HEK293 (cell line): Measurements from ENCODE around the gene INO80.
A peak's percentile ranks its signal among the peaks of the same experiment; 100 is the strongest.

ENCODE experiments used
- CTCF ChIA-PET: fragments of 350-600 bp; formaldehyde crosslinking; extraction: SDS; loops from one replicate; lab custom pipeline; 2021; ENCODE audit warnings: antibody characterized with exemption; lab: Yijun Ruan, JAX
- POLR2A ChIA-PET: fragments of 300-600 bp; formaldehyde crosslinking; extraction: SDS; loops from one replicate; lab custom pipeline; 2020; ENCODE audit warnings: antibody characterized with exemption, inconsistent platforms; lab: Yijun Ruan, JAX
- H3K27ac ChIP-seq: fragments of 200-500 bp; sonication (Bioruptor generic); 2 replicates; pipeline ENCODE4 v1.5.1; 2014; ENCODE audit warnings: low read depth, low read length, control low read depth, inconsistent platforms; ENCODE audit errors: extremely low read depth
- H3K36me3 ChIP-seq, 2 experiments: fragments of 200-500 bp in 1 of 2; sonication (Bioruptor generic) in 1 of 2; 1 replicate in 1 of 2; 2 replicates in 1 of 2; pipeline ENCODE4 v1.5.1; 2014 to 2017; ENCODE audit warnings: inconsistent platforms in 2 of 2, low read length in 2 of 2; ENCODE audit not compliant: control insufficient read depth in 2 of 2, insufficient read depth in 1 of 2
- H3K4me1 ChIP-seq: fragments of 200-500 bp; sonication (Bioruptor generic); 2 replicates; pipeline ENCODE4 v1.5.1; 2014; ENCODE audit warnings: mild to moderate bottlenecking, low read length, inconsistent platforms; ENCODE audit not compliant: control insufficient read depth, insufficient read depth
- H3K4me3 ChIP-seq: 2 replicates; pipeline ENCODE4 v1.5.1; 2011; ENCODE audit warnings: low read depth, mild to moderate bottlenecking, control low read depth, low read length, moderate library complexity
- H3K9me3 ChIP-seq: fragments of 200-500 bp; sonication (Bioruptor generic); 2 replicates; pipeline ENCODE4 v1.5.1; 2014; ENCODE audit warnings: low read depth, low read length, inconsistent platforms; ENCODE audit not compliant: control insufficient read depth, insufficient read depth
- AEBP2 ChIP-seq: fragments of 450-650 bp; formaldehyde crosslinking; IDR thresholded peaks from 2 replicates; pipeline ENCODE4 v1.5.1; 2016; ENCODE audit warnings: missing biosample characterization, missing genetic modification characterization, borderline replicate concordance
- BCL11A ChIP-seq: fragments of 450-650 bp; formaldehyde crosslinking; IDR thresholded peaks from 2 replicates; pipeline ENCODE4 v1.5.1; 2016; ENCODE audit warnings: low read depth, missing biosample characterization, missing genetic modification characterization
- EGR2 ChIP-seq: fragments of 450-650 bp; formaldehyde crosslinking; IDR thresholded peaks from 2 replicates; pipeline ENCODE4 v1.5.1; 2016; ENCODE audit warnings: low read depth, missing biosample characterization, missing genetic modification characterization
- GLIS2 ChIP-seq: fragments of 450-650 bp; formaldehyde crosslinking; IDR thresholded peaks from 2 replicates; pipeline ENCODE4 v1.5.1; 2016; ENCODE audit warnings: missing biosample characterization, missing genetic modification characterization
- HOXA7 ChIP-seq: sonication (generic); formaldehyde crosslinking; IDR thresholded peaks from 2 replicates; pipeline ENCODE4 v1.8.1; 2022; ENCODE audit warnings: missing genetic modification reagents, borderline replicate concordance
- HOXC10 ChIP-seq: sonication (generic); formaldehyde crosslinking; IDR thresholded peaks from 2 replicates; pipeline ENCODE4 v1.8.1; 2023; ENCODE audit warnings: mild to moderate bottlenecking, missing genetic modification reagents
- KLF1 ChIP-seq: fragments of 450-650 bp; formaldehyde crosslinking; IDR thresholded peaks from 2 replicates; pipeline ENCODE4 v1.5.1; 2016; ENCODE audit warnings: missing biosample characterization, missing genetic modification characterization
- KLF7 ChIP-seq: fragments of 450-650 bp; formaldehyde crosslinking; IDR thresholded peaks from 2 replicates; pipeline ENCODE4 v1.5.1; 2016; ENCODE audit warnings: missing biosample characterization, missing genetic modification characterization, borderline replicate concordance
- OSR2 ChIP-seq: fragments of 450-650 bp; formaldehyde crosslinking; IDR thresholded peaks from 2 replicates; pipeline ENCODE4 v1.5.1; 2016; ENCODE audit warnings: missing biosample characterization, missing genetic modification characterization
- OVOL3 ChIP-seq: fragments of 450-650 bp; formaldehyde crosslinking; IDR thresholded peaks from 2 replicates; pipeline ENCODE4 v1.5.1; 2016; ENCODE audit warnings: missing biosample characterization, missing genetic modification characterization
- SP3 ChIP-seq: fragments of 450-650 bp; formaldehyde crosslinking; IDR thresholded peaks from 2 replicates; pipeline ENCODE4 v1.5.1; 2016; ENCODE audit warnings: missing biosample characterization, missing genetic modification characterization
- SP7 ChIP-seq: fragments of 450-650 bp; formaldehyde crosslinking; IDR thresholded peaks from 2 replicates; pipeline ENCODE4 v1.5.1; 2016; ENCODE audit warnings: missing biosample characterization, missing genetic modification characterization
- ZBTB17 ChIP-seq: fragments of 450-650 bp; formaldehyde crosslinking; IDR thresholded peaks from 2 replicates; pipeline ENCODE4 v1.5.1; 2016; ENCODE audit warnings: missing biosample characterization, missing genetic modification characterization
- ZBTB20 ChIP-seq: fragments of 450-650 bp; formaldehyde crosslinking; IDR thresholded peaks from 2 replicates; pipeline ENCODE4 v1.5.1; 2016; ENCODE audit warnings: missing biosample characterization, missing genetic modification characterization
- ZBTB48 ChIP-seq: fragments of 450-650 bp; formaldehyde crosslinking; IDR thresholded peaks from 2 replicates; pipeline ENCODE4 v1.5.1; 2016; ENCODE audit warnings: missing biosample characterization, missing genetic modification characterization
- ZBTB7A ChIP-seq: fragments of 450-650 bp; formaldehyde crosslinking; IDR thresholded peaks from 2 replicates; pipeline ENCODE4 v1.5.1; 2016; ENCODE audit warnings: low read depth, missing biosample characterization, missing genetic modification characterization
- ZIC2 ChIP-seq: fragments of 450-650 bp; formaldehyde crosslinking; IDR thresholded peaks from 2 replicates; pipeline ENCODE4 v1.5.1; 2016; ENCODE audit warnings: missing biosample characterization, missing genetic modification characterization
- ZNF24 ChIP-seq: fragments of 450-650 bp; formaldehyde crosslinking; IDR thresholded peaks from 2 replicates; pipeline ENCODE4 v1.5.1; 2016; ENCODE audit warnings: missing biosample characterization, missing genetic modification characterization
- ZNF311 ChIP-seq: fragments of 450-650 bp; formaldehyde crosslinking; IDR thresholded peaks from 2 replicates; pipeline ENCODE4 v1.5.1; 2017; ENCODE audit warnings: missing biosample characterization, missing genetic modification characterization, borderline replicate concordance
- ZNF423 ChIP-seq: fragments of 450-650 bp; formaldehyde crosslinking; IDR thresholded peaks from 2 replicates; pipeline ENCODE4 v1.5.1; 2016; ENCODE audit warnings: missing biosample characterization, missing genetic modification characterization
- ZNF433 ChIP-seq: fragments of 450-650 bp; formaldehyde crosslinking; IDR thresholded peaks from 2 replicates; pipeline ENCODE4 v1.5.1; 2016; ENCODE audit warnings: missing biosample characterization, missing genetic modification characterization, low read depth
- ZNF48 ChIP-seq: fragments of 450-650 bp; formaldehyde crosslinking; IDR thresholded peaks from 2 replicates; pipeline ENCODE4 v1.5.1; 2016; ENCODE audit warnings: missing biosample characterization, missing genetic modification characterization
- ZNF501 ChIP-seq: fragments of 450-650 bp; formaldehyde crosslinking; IDR thresholded peaks from 2 replicates; pipeline ENCODE4 v1.5.1; 2016; ENCODE audit warnings: missing biosample characterization, missing genetic modification characterization
- ZNF544 ChIP-seq: fragments of 450-650 bp; formaldehyde crosslinking; IDR thresholded peaks from 2 replicates; pipeline ENCODE4 v1.5.0; 2017; ENCODE audit warnings: missing biosample characterization, missing genetic modification characterization
- ZNF624 ChIP-seq: fragments of 450-650 bp; formaldehyde crosslinking; IDR thresholded peaks from 2 replicates; pipeline ENCODE4 v1.5.1; 2017; ENCODE audit warnings: missing biosample characterization, missing genetic modification characterization
- ZNF664 ChIP-seq: fragments of 450-650 bp; formaldehyde crosslinking; IDR thresholded peaks from 2 replicates; pipeline ENCODE4 v1.5.1; 2016; ENCODE audit warnings: missing biosample characterization, missing genetic modification characterization
- ZSCAN23 ChIP-seq: fragments of 450-650 bp; formaldehyde crosslinking; IDR thresholded peaks from 2 replicates; pipeline ENCODE4 v1.5.1; 2016; ENCODE audit warnings: missing biosample characterization, missing genetic modification characterization
- ZXDB ChIP-seq: fragments of 450-650 bp; formaldehyde crosslinking; IDR thresholded peaks from 2 replicates; pipeline ENCODE4 v1.5.1; 2016; ENCODE audit warnings: missing biosample characterization, missing genetic modification characterization
- TF ChIP-seq, protein P1 (sequence below): fragments of 450-650 bp; formaldehyde crosslinking; IDR thresholded peaks from 2 replicates; pipeline ENCODE4 v1.5.1; 2017; ENCODE audit warnings: missing biosample characterization, missing genetic modification characterization
- TF ChIP-seq, protein P2 (sequence below): fragments of 450-650 bp; formaldehyde crosslinking; IDR thresholded peaks from 2 replicates; pipeline ENCODE4 v1.5.1; 2016; ENCODE audit warnings: missing biosample characterization, missing genetic modification characterization, borderline replicate concordance

The INO80 gene

GRCh38 chr15:40930430-40931299 is 185.4 kb downstream of the INO80 start:
- POLR2A ChIA-PET, result interaction anchor here (0.6 to 6.1 kb wide), 10 partner anchors 10 to 402 kb away, joined by 3 to 58 read pairs (median 4); partner anchors contain the start of genes CHAC1, NUSAP1 and OIP5
- H3K9me3 ChIP-seq, result no peaks in the 10 kb centered on the region
- H3K4me3 ChIP-seq, result peak overlapping the region; percentile 49
- CTCF ChIA-PET, result interaction anchor here (0.6 to 5.0 kb wide), 17 partner anchors 9 to 342 kb away, joined by 3 to 32 read pairs (median 4); no protein-coding TSS in a partner anchor
- no peak overlapping the region for H3K27ac ChIP-seq
- no peaks in the 10 kb centered on the region for H3K4me1 ChIP-seq
- H3K36me3 ChIP-seq, result peaks cover 0 to 3% of the 10 kb centered on the region in 2 experiments; a peak in 1 of 3 replicates
- TF ChIP-seq ZBTB20 (tag by site-specific recombination) (peak; percentile 23; the same call in 1 of the 2 replicates), ZNF624 (tag by site-specific recombination) (no peak), ZNF48 (tag by site-specific recombination) (no peak), ZNF311 (no peak), ZNF423 (tag by site-specific recombination) (no peak), ZBTB7A (peak; percentile 68; the same call in 1 of the 2 replicates), SP7 (tag by site-specific recombination) (peak; percentile 92), HOXA7 (CRISPR knock-in tag) (no peak), GLIS2 (tag by site-specific recombination) (peak; percentile 81), KLF7 (tag by site-specific recombination) (0 out of 2 replicates have a peak, but pooled peaks have one; percentile 42), KLF1 (tag by site-specific recombination) (peak; percentile 34; the same call in 1 of the 2 replicates), ZIC2 (peak; percentile 39), EGR2 (tag by site-specific recombination) (peak; percentile 69; the same call in 1 of the 2 replicates), ZNF24 (peak; percentile 75), ZNF544 (no peak), ZXDB (tag by site-specific recombination) (0 out of 2 replicates have a peak, but pooled peaks have one; percentile 50), SP3 (peak; percentile 48), ZNF501 (peak; percentile 37; the same call in 1 of the 2 replicates), ZSCAN23 (tag by site-specific recombination) (no peak), AEBP2 (tag by site-specific recombination) (no peak), BCL11A (tag by site-specific recombination) (peak; percentile 39; the same call in 1 of the 2 replicates), ZBTB48 (0 out of 2 replicates have a peak, but pooled peaks have one; percentile 29), ZBTB17 (peak; percentile 85), ZNF664 (tag by site-specific recombination) (peak; percentile 24; the same call in 1 of the 2 replicates), OSR2 (tag by site-specific recombination) (peak; percentile 21; the same call in 1 of the 2 replicates), OVOL3 (peak; percentile 81), ZNF433 (tag by site-specific recombination) (no peak), HOXC10 (CRISPR knock-in tag) (no peak)
- TF ChIP-seq, protein P1, sequence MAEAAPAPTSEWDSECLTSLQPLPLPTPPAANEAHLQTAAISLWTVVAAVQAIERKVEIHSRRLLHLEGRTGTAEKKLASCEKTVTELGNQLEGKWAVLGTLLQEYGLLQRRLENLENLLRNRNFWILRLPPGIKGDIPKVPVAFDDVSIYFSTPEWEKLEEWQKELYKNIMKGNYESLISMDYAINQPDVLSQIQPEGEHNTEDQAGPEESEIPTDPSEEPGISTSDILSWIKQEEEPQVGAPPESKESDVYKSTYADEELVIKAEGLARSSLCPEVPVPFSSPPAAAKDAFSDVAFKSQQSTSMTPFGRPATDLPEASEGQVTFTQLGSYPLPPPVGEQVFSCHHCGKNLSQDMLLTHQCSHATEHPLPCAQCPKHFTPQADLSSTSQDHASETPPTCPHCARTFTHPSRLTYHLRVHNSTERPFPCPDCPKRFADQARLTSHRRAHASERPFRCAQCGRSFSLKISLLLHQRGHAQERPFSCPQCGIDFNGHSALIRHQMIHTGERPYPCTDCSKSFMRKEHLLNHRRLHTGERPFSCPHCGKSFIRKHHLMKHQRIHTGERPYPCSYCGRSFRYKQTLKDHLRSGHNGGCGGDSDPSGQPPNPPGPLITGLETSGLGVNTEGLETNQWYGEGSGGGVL (tag by site-specific recombination), result peak; percentile 68
- TF ChIP-seq, protein P2, sequence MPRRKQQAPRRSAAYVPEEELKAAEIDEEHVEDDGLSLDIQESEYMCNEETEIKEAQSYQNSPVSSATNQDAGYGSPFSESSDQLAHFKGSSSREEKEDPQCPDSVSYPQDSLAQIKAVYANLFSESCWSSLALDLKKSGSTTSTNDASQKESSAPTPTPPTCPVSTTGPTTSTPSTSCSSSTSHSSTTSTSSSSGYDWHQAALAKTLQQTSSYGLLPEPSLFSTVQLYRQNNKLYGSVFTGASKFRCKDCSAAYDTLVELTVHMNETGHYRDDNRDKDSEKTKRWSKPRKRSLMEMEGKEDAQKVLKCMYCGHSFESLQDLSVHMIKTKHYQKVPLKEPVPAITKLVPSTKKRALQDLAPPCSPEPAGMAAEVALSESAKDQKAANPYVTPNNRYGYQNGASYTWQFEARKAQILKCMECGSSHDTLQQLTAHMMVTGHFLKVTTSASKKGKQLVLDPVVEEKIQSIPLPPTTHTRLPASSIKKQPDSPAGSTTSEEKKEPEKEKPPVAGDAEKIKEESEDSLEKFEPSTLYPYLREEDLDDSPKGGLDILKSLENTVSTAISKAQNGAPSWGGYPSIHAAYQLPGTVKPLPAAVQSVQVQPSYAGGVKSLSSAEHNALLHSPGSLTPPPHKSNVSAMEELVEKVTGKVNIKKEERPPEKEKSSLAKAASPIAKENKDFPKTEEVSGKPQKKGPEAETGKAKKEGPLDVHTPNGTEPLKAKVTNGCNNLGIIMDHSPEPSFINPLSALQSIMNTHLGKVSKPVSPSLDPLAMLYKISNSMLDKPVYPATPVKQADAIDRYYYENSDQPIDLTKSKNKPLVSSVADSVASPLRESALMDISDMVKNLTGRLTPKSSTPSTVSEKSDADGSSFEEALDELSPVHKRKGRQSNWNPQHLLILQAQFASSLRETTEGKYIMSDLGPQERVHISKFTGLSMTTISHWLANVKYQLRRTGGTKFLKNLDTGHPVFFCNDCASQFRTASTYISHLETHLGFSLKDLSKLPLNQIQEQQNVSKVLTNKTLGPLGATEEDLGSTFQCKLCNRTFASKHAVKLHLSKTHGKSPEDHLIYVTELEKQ, result 0 out of 2 replicates have a peak, but pooled peaks have one; percentile 16
